Motor neuron (in vitro differentiated cells): ENCODE data around the gene RFESD. TPM values are rescaled to one million over a fixed set of nuclear protein-coding genes. Genes with fewer than 3 reads are reported as not detected.
"Not testable (repeated sequence)": the region's sequence is repeated elsewhere in the genome, so short reads cannot be mapped to it uniquely, and the experiment has no call there.

Experiments
- ATAC-seq, 8 experiments: fragments of 200-7000 bp; cut with Tn5 transposase; replicated peaks in 6 of 8; 2 replicates each; pipeline ENCODE4 v1.8.0; 2021; ENCODE audit warnings: mild to moderate bottlenecking in 8 of 8, moderate library complexity in 8 of 8
- H3K27ac ChIP-seq, 2 donors: fragments of 250-450 bp; sonication (Bioruptor Pico); 2 replicates each; pipeline ENCODE4 v1.9.0; 2021; ENCODE audit warnings: antibody characterized with exemption in 2 of 2, mild to moderate bottlenecking in 2 of 2, moderate library complexity in 1 of 2
- H3K4me1 ChIP-seq, 2 donors: fragments of 250-450 bp; sonication (Bioruptor Pico); replicated peaks in 1 of 2; 2 replicates each; pipeline ENCODE4 v1.6.1; 2021; ENCODE audit warnings: antibody characterized with exemption in 2 of 2, mild to moderate bottlenecking in 2 of 2, moderate library complexity in 1 of 2
- H3K4me3 ChIP-seq, 5 donors: fragments of 250-450 bp; sonication (Bioruptor Pico); 2 replicates each; pipeline ENCODE4 v1.9.0; 2021; ENCODE audit warnings: antibody characterized with exemption in 5 of 5, mild to moderate bottlenecking in 5 of 5, moderate library complexity in 4 of 5
- WGBS, 10 experiments: fragments of 450-650 bp; shearing (Covaris generic); methylation state at CpG; one replicate each; pipeline ENCODE4 v1.0.0; 2022; 5-methylcytosine and 5-hydroxymethylcytosine counted together
- in situ Hi-C, 9 experiments: fragments of 400-800 bp; cut with MboI; loops; one replicate each; pipeline ENCODE4 v1.15.0; 2021; ENCODE audit warnings: low sequenced_read_pairs in 9 of 9, low pct_unique_long_range_greater_than_20kb in 2 of 9; ENCODE audit not compliant: unreplicated experiment in 9 of 9
- total RNA-seq, 8 experiments: library from RNA; unstranded; fragments of 300-600 nt; gene quantifications; 2 replicates each; pipeline versions ENCODE4 v1.2.3 to v1.2.4, GENCODE V29; 2022

The RFESD gene
- total RNA-seq, 8 experiments from 2014 or later: 1.1 to 6.7 (median 2.7) TPM

- peaks cover 0 to 3% of the 10 kb centered on the region in 2 donors for H3K4me1 ChIP-seq
- ATAC-seq: no peak
- in situ Hi-C loops: no loop called here
- H3K27ac ChIP-seq: no peak overlapping the region
- no peak overlapping the region for H3K4me3 ChIP-seq
- 0 to 92% (median 58%) methylated on average over 1 of the region's 1 CpG; no CpG with 5 or more reads in 2 of the 10 experiments for WGBS, 10 experiments
Measured at GRCh38 chr5:95704150-95704549, 57.6 kb downstream of the RFESD start.

DNA sequence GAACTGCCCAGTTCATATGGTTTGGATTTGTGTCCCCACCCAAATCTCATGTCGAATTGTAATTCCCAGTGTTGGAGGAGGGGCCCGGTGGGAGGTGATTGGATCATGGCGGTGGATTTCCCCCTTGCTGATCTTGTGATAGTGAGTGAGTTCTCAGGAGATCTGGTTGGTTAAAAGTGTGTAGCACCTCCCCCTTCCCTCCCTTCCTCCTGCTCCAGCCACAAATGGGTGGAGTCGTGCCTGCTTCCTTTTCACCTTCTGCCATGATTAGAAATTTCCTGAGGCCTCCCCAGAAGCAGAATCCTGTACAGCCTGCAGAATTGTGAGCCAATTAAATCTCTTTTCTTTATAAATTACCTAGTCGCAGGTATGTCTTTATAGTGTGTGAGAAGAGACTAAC lies 59.6 kb downstream of the RFESD start:
- H3K4me3 ChIP-seq, H3K27ac ChIP-seq, H3K4me1 ChIP-seq, ATAC-seq, in situ Hi-C loops: not testable (repeated sequence)
- WGBS, 10 experiments: no CpG with 5 or more reads among the region's 5 CpGs

DNA sequence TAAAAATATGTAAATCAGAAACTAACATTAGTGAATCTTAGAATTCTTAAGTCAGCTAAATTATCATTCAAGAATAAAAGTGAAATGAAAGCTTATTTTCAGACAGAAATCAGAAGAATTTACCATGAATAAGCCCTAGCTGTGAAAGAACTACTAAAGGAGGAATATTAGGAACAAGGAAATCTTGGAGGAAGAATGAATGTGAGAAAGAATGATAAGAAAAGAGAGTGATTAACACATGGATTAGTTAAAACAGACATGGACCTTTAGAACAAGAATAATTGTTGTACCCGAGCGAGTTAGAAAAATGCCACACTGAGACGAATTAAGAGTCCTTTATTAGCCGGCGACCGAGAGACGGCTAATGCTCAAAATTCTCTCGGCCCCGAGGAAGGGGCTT lies 60.5 kb downstream of the RFESD start:
- no peak overlapping the region for H3K27ac ChIP-seq
- in situ Hi-C loops: no loop called here
- WGBS, 10 experiments: 84 to 100% (median 94%) methylated on average over 1 to 9 of the region's 9 CpGs; no CpG with 5 or more reads in 1 of the 10 experiments
- peaks cover 2 to 4% of the 10 kb centered on the region in 2 donors for H3K4me1 ChIP-seq
- ATAC-seq: no peak
- H3K4me3 ChIP-seq: no peak overlapping the region

Other genes starting within 250 kb of the RFESD start
- 10 to 100 TPM; 57.6 to 83.5 (median 68.6) TPM for gene SKIC3, start 91.8 kb upstream of the RFESD start, total RNA-seq
- 1 to 10 TPM; 3.3 to 10.0 (median 4.9) TPM for gene ARSK, start 91.7 kb upstream of the RFESD start, total RNA-seq
- under 1 TPM in 7 of 8 experiments, not detected in 1; 0.14 to 0.85 (median 0.33) TPM for gene GPR150, start 26.7 kb upstream of the RFESD start, total RNA-seq
- 1 to 10 TPM in 4 of 8 experiments, under 1 TPM in 3, not detected in 1; 0.60 to 2.1 (median 1.2) TPM for gene SPATA9, start 36.2 kb downstream of the RFESD start, total RNA-seq
- gene RHOBTB3, start 84.6 kb downstream of the RFESD start, total RNA-seq: 100 to 1,000 TPM in 2 of 8 experiments, 10 to 100 TPM in 6; 28.4 to 296 (median 59.4) TPM
- gene GLRX, start 175.9 kb downstream of the RFESD start, total RNA-seq: 100 to 1,000 TPM in 1 of 8 experiments, 10 to 100 TPM in 7; 16.4 to 116 (median 20.2) TPM